Measurements from ENCODE around the gene GRIK3. TPM values are rescaled to one million over a fixed set of nuclear protein-coding genes. Genes with fewer than 3 reads are reported as not detected.

GRIK3 gene
- total and polyA plus RNA-seq, 3 donors from 2014 or later: 0.99 to 6.3 (median 3.1) TPM

DNA sequence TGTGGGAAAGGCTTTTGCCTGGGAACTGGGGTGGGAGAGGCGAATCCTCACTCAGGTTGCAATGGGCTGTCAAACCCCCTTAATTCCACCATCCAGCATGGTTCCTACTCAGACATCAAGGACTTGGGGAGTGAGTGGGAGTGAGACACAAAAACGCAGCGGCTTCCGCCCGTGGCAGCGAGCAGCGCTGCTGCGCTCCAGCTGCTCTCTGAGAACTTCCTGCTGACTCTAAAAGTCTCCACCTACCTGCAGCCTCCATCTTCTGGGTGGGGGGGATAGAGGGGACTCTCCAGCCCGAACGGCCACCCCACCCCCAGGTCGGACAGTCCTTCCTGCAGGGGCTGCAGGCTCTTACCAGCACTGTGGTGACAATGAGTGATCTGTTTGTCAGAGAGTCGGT, 184.4 kb downstream of the GRIK3 start:
- no peaks in the 10 kb centered on the region for H3K36me3 ChIP-seq (ENCODE audit: low read depth, missing control alignments)
- no peak overlapping the region for H3K4me3 ChIP-seq
- intact Hi-C loops (cut with DNase I; ENCODE audit: low total_unique reads): no loop called here
- DNase-seq: no peak
- H3K27ac ChIP-seq: no peak overlapping the region
- H3K4me1 ChIP-seq: no peaks in the 10 kb centered on the region
- H3K27me3 ChIP-seq: no peaks in the 10 kb centered on the region
- WGBS, 2 donors: 65 to 92% methylated on average over 2 to 12 of the region's 12 CpGs
- H3K9me3 ChIP-seq: no peaks in the 10 kb centered on the region
- TF ChIP-seq, protein P1, sequence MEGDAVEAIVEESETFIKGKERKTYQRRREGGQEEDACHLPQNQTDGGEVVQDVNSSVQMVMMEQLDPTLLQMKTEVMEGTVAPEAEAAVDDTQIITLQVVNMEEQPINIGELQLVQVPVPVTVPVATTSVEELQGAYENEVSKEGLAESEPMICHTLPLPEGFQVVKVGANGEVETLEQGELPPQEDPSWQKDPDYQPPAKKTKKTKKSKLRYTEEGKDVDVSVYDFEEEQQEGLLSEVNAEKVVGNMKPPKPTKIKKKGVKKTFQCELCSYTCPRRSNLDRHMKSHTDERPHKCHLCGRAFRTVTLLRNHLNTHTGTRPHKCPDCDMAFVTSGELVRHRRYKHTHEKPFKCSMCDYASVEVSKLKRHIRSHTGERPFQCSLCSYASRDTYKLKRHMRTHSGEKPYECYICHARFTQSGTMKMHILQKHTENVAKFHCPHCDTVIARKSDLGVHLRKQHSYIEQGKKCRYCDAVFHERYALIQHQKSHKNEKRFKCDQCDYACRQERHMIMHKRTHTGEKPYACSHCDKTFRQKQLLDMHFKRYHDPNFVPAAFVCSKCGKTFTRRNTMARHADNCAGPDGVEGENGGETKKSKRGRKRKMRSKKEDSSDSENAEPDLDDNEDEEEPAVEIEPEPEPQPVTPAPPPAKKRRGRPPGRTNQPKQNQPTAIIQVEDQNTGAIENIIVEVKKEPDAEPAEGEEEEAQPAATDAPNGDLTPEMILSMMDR (IDR thresholded peaks at IDR 0.05): no peak
- no peak for TF ChIP-seq POLR2A (IDR thresholded peaks at IDR 0.05)

DNA sequence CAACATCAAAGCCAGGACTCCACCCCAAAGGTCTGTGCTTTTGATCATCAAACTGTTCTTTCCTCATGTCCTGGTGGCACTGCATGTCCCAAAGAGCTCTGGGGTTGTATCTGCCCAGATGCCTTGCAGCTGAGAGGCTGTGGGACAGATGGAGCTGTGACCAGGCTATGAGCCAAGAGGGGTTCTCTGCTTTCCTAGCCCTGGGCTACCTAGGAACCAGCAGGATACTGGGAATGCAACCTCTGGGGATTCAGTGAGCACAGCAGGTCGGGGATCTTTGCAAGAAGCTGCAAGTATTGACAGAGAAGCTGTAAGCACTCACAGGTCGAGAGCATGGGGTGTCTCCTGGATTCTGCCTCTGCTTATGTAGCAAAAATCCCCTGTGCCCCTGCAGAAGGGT, 186.6 kb downstream of the GRIK3 start:
- WGBS, 2 donors: 63 to 64% methylated on average over 2 of the region's 2 CpGs

DNA sequence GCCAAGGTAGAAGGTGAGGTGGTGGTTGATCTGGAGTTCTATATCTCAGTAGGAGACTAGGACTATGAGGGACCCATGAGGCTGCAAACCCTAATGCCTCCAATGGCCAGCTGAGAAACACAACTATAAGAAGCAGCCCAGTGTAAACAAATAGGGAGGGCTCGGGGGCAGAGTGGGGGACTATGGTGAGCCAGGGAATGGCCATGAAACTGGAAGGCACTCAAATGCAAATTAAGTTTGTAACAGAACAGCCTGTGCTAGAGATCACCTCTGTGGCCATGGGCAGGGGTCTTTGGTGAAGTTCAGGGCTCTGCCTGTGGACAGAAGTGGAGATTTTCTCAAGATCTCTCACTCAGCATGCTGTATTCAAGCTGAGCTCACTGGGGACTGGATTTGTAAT, 187.1 kb downstream of the GRIK3 start:
- WGBS, 2 donors: 56 to 94% methylated on average over 1 of the region's 1 CpG
- Histone ChIP-seq H3K36me3 (ENCODE audit: low read depth, missing control alignments) (no peaks in the 10 kb centered on the region), H3K27me3 (no peaks in the 10 kb centered on the region), H3K4me1 (no peaks in the 10 kb centered on the region), H3K9me3 (no peaks in the 10 kb centered on the region), H3K27ac (no peak overlapping the region), H3K4me3 (no peak overlapping the region)
- intact Hi-C loops (cut with DNase I; ENCODE audit: low total_unique reads): no loop called here
- no peak for DNase-seq
- TF ChIP-seq, protein P1 (IDR thresholded peaks at IDR 0.05): no peak
- TF ChIP-seq POLR2A (IDR thresholded peaks at IDR 0.05): no peak

More for the DNA sequence above, 186.6 kb downstream of the GRIK3 start:
- H3K36me3 ChIP-seq (ENCODE audit: low read depth, missing control alignments): no peaks in the 10 kb centered on the region
- DNase-seq: no peak
- H3K27me3 ChIP-seq: no peaks in the 10 kb centered on the region
- no peaks in the 10 kb centered on the region for H3K4me1 ChIP-seq
- no peaks in the 10 kb centered on the region for H3K9me3 ChIP-seq
- TF ChIP-seq, protein P1 (IDR thresholded peaks at IDR 0.05): no peak
- TF ChIP-seq POLR2A (IDR thresholded peaks at IDR 0.05): no peak
- intact Hi-C loops (cut with DNase I; ENCODE audit: low total_unique reads): no loop called here
- H3K27ac ChIP-seq: no peak overlapping the region
- no peak overlapping the region for H3K4me3 ChIP-seq

DNA sequence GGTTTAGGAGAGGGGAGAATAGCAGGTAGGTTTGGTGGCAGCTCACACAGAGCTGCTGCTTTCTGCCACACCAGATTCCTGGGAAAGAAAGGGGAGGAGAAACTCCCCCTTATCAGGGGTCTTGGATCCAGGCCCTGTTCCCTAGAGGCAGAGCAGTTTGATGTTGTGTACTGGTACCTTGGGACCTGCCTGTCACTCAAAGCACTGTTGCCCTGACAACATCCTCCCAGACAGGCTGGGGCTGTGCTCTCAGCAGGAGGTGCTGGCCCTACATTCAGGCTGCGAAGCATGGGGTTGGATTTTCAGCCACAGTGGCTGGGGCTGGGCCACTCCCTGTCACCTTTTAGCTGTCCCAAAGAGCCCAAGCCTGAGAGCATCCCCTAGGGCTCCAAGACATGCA, 188.0 kb downstream of the GRIK3 start:
- Histone ChIP-seq H3K4me1 (no peaks in the 10 kb centered on the region), H3K36me3 (ENCODE audit: low read depth, missing control alignments) (no peaks in the 10 kb centered on the region), H3K9me3 (no peaks in the 10 kb centered on the region), H3K4me3 (no peak overlapping the region), H3K27me3 (no peaks in the 10 kb centered on the region), H3K27ac (no peak overlapping the region)
- no peak for DNase-seq
- TF ChIP-seq POLR2A (IDR thresholded peaks at IDR 0.05): no peak
- TF ChIP-seq, protein P1 (IDR thresholded peaks at IDR 0.05): no peak
- intact Hi-C loops (cut with DNase I; ENCODE audit: low total_unique reads): no loop called here
- 100% methylated on average over 1 of the region's 1 CpG; no CpG with 5 or more reads in 1 of the 2 donors for WGBS, 2 donors

DNA sequence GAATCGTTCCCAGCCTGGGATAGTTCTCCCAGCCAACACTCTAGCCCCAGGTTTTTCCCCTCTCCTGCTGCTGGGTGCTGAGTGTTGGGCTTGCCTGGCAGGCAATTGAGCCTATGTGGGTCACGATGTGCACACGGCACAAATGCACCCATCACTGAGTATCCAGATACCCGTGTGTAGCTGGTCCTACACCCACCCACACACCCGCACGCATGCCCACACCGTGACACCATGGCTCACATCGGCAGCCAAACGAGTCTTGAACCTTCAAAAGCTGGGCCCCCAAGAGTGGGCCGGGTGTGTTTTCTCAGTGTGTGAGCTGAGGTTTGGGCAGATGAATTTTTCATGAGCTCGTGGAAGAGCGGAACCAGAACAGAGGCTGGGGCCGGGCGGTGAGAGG, 188.5 kb downstream of the GRIK3 start:
- H3K36me3 ChIP-seq (ENCODE audit: low read depth, missing control alignments): no peaks in the 10 kb centered on the region
- no peaks in the 10 kb centered on the region for H3K4me1 ChIP-seq
- intact Hi-C loops (cut with DNase I; ENCODE audit: low total_unique reads): no loop called here
- no peak overlapping the region for H3K27ac ChIP-seq
- WGBS, 2 donors: 87 to 88% methylated on average over 14 of the region's 14 CpGs
- no peaks in the 10 kb centered on the region for H3K9me3 ChIP-seq
- TF ChIP-seq, protein P1 (IDR thresholded peaks at IDR 0.05): no peak
- TF ChIP-seq POLR2A (IDR thresholded peaks at IDR 0.05): no peak
- DNase-seq: no peak
- no peaks in the 10 kb centered on the region for H3K27me3 ChIP-seq
- no peak overlapping the region for H3K4me3 ChIP-seq
